ENCODE results near the gene WTIP.

DNA sequence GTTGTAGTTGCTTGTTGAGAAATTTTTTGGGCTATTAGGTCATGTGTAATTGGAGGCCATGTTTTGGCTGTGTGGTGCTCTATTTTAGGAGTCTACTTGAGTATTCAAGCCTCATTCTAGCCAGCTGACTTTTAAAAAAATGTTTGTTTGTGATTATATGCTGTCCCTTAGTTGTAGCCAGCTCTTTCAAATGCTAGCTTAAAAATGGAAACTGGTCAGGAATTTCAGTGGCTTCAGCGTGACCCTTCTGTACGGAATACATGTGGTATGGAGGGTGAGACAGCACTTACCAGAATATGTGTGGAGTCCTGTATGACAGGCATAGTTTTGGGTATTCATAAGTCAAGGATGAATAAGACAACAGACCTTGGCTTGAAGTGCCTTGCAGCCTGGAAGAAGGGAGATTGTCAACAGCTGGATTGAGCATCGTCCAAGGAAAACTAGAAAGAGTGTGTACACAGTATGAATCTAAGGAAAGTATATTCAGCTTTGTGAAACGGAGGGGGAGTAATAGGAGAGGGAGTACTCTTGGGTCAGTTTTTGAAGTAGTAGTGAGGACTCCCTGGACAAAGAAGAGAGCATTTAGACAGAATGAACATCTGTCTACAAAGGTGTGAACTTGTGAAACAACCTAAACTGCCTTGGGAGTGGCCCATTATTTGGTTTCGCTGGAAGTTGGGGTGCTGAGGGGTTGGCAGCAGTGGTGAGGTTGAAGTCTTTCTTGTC, 20.0 kb upstream of the WTIP start:
- TF ChIP-seq ZNF253 (CRISPR knock-in tag; IDR thresholded peaks at IDR 0.05; ENCODE audit: borderline replicate concordance) (no peak), CEBPB (IDR thresholded peaks at IDR 0.05; ENCODE audit: borderline replicate concordance, low read depth, low read length) (no peak), DR1 (CRISPR knock-in tag; IDR thresholded peaks at IDR 0.05) (no peak), ETV6 (CRISPR knock-in tag; conservative IDR thresholded peaks at IDR 0.05) (no peak), MAFK (conservative IDR thresholded peaks at IDR 0.05 in 1 of 2, IDR thresholded peaks at IDR 0.05 in 1 of 2; ENCODE audit: low read length in 2 of 2) (no peak), ZNF24 (IDR thresholded peaks at IDR 0.05) (no peak)
- TF ChIP-seq, protein P1, sequence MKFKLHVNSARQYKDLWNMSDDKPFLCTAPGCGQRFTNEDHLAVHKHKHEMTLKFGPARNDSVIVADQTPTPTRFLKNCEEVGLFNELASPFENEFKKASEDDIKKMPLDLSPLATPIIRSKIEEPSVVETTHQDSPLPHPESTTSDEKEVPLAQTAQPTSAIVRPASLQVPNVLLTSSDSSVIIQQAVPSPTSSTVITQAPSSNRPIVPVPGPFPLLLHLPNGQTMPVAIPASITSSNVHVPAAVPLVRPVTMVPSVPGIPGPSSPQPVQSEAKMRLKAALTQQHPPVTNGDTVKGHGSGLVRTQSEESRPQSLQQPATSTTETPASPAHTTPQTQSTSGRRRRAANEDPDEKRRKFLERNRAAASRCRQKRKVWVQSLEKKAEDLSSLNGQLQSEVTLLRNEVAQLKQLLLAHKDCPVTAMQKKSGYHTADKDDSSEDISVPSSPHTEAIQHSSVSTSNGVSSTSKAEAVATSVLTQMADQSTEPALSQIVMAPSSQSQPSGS (CRISPR knock-in tag; IDR thresholded peaks at IDR 0.05): no peak
- TF ChIP-seq, protein P2, sequence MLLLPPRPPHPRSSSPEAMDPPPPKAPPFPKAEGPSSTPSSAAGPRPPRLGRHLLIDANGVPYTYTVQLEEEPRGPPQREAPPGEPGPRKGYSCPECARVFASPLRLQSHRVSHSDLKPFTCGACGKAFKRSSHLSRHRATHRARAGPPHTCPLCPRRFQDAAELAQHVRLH (CRISPR knock-in tag; IDR thresholded peaks at IDR 0.05; ENCODE audit: borderline replicate concordance, low read depth): no peak
